Effector CD8-positive, alpha-beta T cell (primary cell): Measurements from ENCODE around the gene OPN4.

Experiments
- DNase-seq: peaks from one replicate; lab custom pipeline; 2025; lab: John Stamatoyannopoulos, UW

Gene OPN4

GRCh38 chr10:86662186-86663045, 8.1 kb downstream of the OPN4 start:
- no peak for DNase-seq

GRCh38 chr10:86663046-86663345, 8.6 kb downstream of the OPN4 start:
- no peak for DNase-seq

GRCh38 chr10:86663576-86664339, 9.4 kb downstream of the OPN4 start:
- DNase-seq: no peak

GRCh38 chr10:86664341-86665217, 10.2 kb downstream of the OPN4 start:
- no peak for DNase-seq

- no peak for DNase-seq
Observed at GRCh38 chr10:86665218-86665607, 10.9 kb downstream of the OPN4 start.

GRCh38 chr10:86665868-86666267, 11.5 kb downstream of the OPN4 start:
- DNase-seq: no peak

- no peak for DNase-seq
Observed at GRCh38 chr10:86666538-86666937, 12.2 kb downstream of the OPN4 start.

GRCh38 chr10:86667421-86668181, 13.3 kb downstream of the OPN4 start:
- no peak for DNase-seq

- DNase-seq: no peak
Observed at GRCh38 chr10:86668297-86669165, 14.2 kb downstream of the OPN4 start, which contains the start of gene LDB3. Gene LDB3, plus strand, starts transcription at chr10:86668511. Its CDS starts 181 bp downstream, at chr10:86668692.

- DNase-seq: no peak
Observed at GRCh38 chr10:86670290-86670811, 16.0 kb downstream of the OPN4 start.

- no peak for DNase-seq
Observed at GRCh38 chr10:86670876-86671275, 16.5 kb downstream of the OPN4 start.

- DNase-seq: no peak
Observed at GRCh38 chr10:86671419-86671818, 17.1 kb downstream of the OPN4 start.

GRCh38 chr10:86671985-86672710, 17.8 kb downstream of the OPN4 start:
- DNase-seq: no peak

GRCh38 chr10:86673216-86673826, 19.0 kb downstream of the OPN4 start:
- DNase-seq: no peak

GRCh38 chr10:86673827-86674581, 19.7 kb downstream of the OPN4 start:
- no peak for DNase-seq

GRCh38 chr10:86674912-86675311, 20.6 kb downstream of the OPN4 start:
- DNase-seq: no peak

- no peak for DNase-seq
Observed at GRCh38 chr10:86677374-86677773, 23.0 kb downstream of the OPN4 start.
